H1 (cell line): ENCODE results near the gene TMEM271. TPM values are rescaled to one million over a fixed set of nuclear protein-coding genes. Genes with fewer than 3 reads are reported as not detected.

Experiments
- CBX8 ChIP-seq: fragments of 300-800, 300-1000 bp; sonication (generic); IDR thresholded peaks from 2 replicates; pipeline ENCODE4 v1.7.1; 2016; ENCODE audit warnings: low read depth, low read length, borderline replicate concordance
- KDM5A ChIP-seq: fragments of 200-600 bp; IDR thresholded peaks from 2 replicates; pipeline ENCODE4 v1.7.1; 2012; ENCODE audit warnings: mild to moderate bottlenecking, low read length, inconsistent platforms, mixed read lengths
- RXRA ChIP-seq: IDR thresholded peaks from 2 replicates; pipeline ENCODE4 v1.6.1; 2011; ENCODE audit warnings: low read depth, mild to moderate bottlenecking, low read length, moderate library complexity; ENCODE audit not compliant: insufficient read depth
- polyA plus RNA-seq, 7 experiments: library from polyadenylated mRNA; depleted of rRNA in 3 of 7; stranded (reverse) in 5 of 7; unstranded in 2 of 7; fragments of >200 nt in 5 of 7; fragments of 200-250 nt in 2 of 7; gene quantifications; 1 replicate in 5 of 7; 2 replicates in 1 of 7; 4 replicates in 1 of 7; pipeline versions ENCODE4 v1.2.1 to v1.2.3, GENCODE V29; 2011 to 2013; ENCODE audit warnings: missing spikeins in 2 of 7, mixed read lengths in 2 of 7
- total RNA-seq: library from RNA; stranded (reverse); fragmentation: NEBNext Ultra II Directional; extraction: Animal tissue kit (Norgen Biotek cat#: 25700); gene quantifications from 2 replicates; pipeline ENCODE4 v1.2.1, GENCODE V29; 2021

TMEM271 gene
- total and polyA plus RNA-seq, 2 of the 8 experiments (the other 6 are each of a cell fraction or from before 2014, with no cell fraction given): 0.08 to 0.35 TPM

- no peak for TF ChIP-seq CBX8
- TF ChIP-seq KDM5A: no peak
- no peak for TF ChIP-seq RXRA
Observed at GRCh38 chr4:528296-528695, 47.8 kb downstream of the TMEM271 start (continued).
